Neural progenitor cell (in vitro differentiated cells): ENCODE data around the gene PAH. TPM values are rescaled to one million over a fixed set of nuclear protein-coding genes. Genes with fewer than 3 reads are reported as not detected.

Experiments used
- DNase-seq: peaks from one replicate; pipeline ENCODE4 v3.0.0-alpha.2; 2016; ENCODE audit warnings: low spot score
- H2AFZ ChIP-seq: fragments of 200-600 bp; sonication (generic); replicated peaks from 2 replicates; pipeline ENCODE4 v1.6.1; 2016; ENCODE audit warnings: antibody characterized with exemption
- H3F3A ChIP-seq: fragments of 200-600 bp; sonication (generic); 2 replicates; pipeline ENCODE4 v1.6.1; 2016; ENCODE audit warnings: antibody characterized with exemption, low read depth
- H3K27ac ChIP-seq: fragments of 200-600 bp; sonication (generic); 2 replicates; pipeline ENCODE4 v1.5.1; 2016; ENCODE audit warnings: mild to moderate bottlenecking
- H3K27me3 ChIP-seq: fragments of 200-600 bp; sonication (generic); 2 replicates; pipeline ENCODE4 v1.6.1; 2016; ENCODE audit warnings: mild to moderate bottlenecking, moderate library complexity
- H3K36me3 ChIP-seq: fragments of 200-600 bp; sonication (generic); 2 replicates; pipeline ENCODE4 v1.5.1; 2016
- H3K4me1 ChIP-seq: fragments of 200-600 bp; sonication (generic); 2 replicates; pipeline ENCODE4 v1.6.1; 2016; ENCODE audit warnings: mixed run types
- H3K4me2 ChIP-seq: fragments of 200-600 bp; sonication (generic); 2 replicates; pipeline ENCODE4 v1.6.1; 2016
- H3K4me3 ChIP-seq: fragments of 200-600 bp; sonication (generic); 2 replicates; pipeline ENCODE4 v1.5.1; 2016
- H3K79me2 ChIP-seq: fragments of 200-600 bp; sonication (generic); 2 replicates; pipeline ENCODE4 v1.6.1; 2016; ENCODE audit warnings: low read depth
- H3K9ac ChIP-seq: fragments of 200-600 bp; sonication (generic); 2 replicates; pipeline ENCODE4 v1.6.1; 2016
- H3K9me3 ChIP-seq: fragments of 200-600 bp; sonication (generic); 2 replicates; pipeline ENCODE4 v1.5.1; 2016; ENCODE audit warnings: low read depth
- H4K20me1 ChIP-seq: fragments of 200-600 bp; sonication (generic); 2 replicates; pipeline ENCODE4 v1.6.1; 2016; ENCODE audit warnings: low read depth
- H3K27ac Mint-ChIP-seq: 3 replicates; pipeline ENCODE4 v1.8.0; 2021; ENCODE audit warnings: mixed read lengths
- H3K27me3 Mint-ChIP-seq: 2 replicates; pipeline ENCODE4 v1.8.0; 2022; ENCODE audit warnings: low read depth, mild to moderate bottlenecking, inconsistent platforms, moderate library complexity, mixed read lengths; ENCODE audit not compliant: insufficient read depth
- H3K36me3 Mint-ChIP-seq: 3 replicates; pipeline ENCODE4 v1.8.0; 2021; ENCODE audit warnings: mixed read lengths
- H3K4me1 Mint-ChIP-seq: 3 replicates; pipeline ENCODE4 v1.8.0; 2021; ENCODE audit warnings: mixed read lengths
- H3K4me3 Mint-ChIP-seq: 3 replicates; pipeline ENCODE4 v1.8.0; 2021; ENCODE audit warnings: mild to moderate bottlenecking, moderate library complexity, mixed read lengths
- H3K9me3 Mint-ChIP-seq: 3 replicates; pipeline ENCODE4 v1.8.0; 2020; ENCODE audit warnings: mixed read lengths
- EZH2 ChIP-seq: fragments of 200-600 bp; sonication (generic); IDR thresholded peaks from 2 replicates; pipeline ENCODE4 v1.6.1; 2017; ENCODE audit warnings: antibody characterized with exemption, mild to moderate bottlenecking, moderate library complexity
- EZH2phosphoT487 ChIP-seq: fragments of 200-600 bp; sonication (generic); IDR thresholded peaks from 2 replicates; pipeline ENCODE4 v1.6.1; 2017; ENCODE audit warnings: antibody characterized with exemption
- total RNA-seq: library from RNA; depleted of rRNA; stranded (reverse); fragments of >200 nt; gene quantifications from 2 replicates; pipeline ENCODE4 v1.2.3, GENCODE V29; 2015; ENCODE audit warnings: low replicate concordance
- TF ChIP-seq, protein P1 (sequence below): fragments of 200-600 bp; sonication (generic); IDR thresholded peaks from 2 replicates; pipeline ENCODE4 v1.5.1; 2017; ENCODE audit warnings: antibody characterized with exemption, mild to moderate bottlenecking

The PAH gene
- total RNA-seq, 1 donor from 2014 or later: 0.07 TPM

DNA sequence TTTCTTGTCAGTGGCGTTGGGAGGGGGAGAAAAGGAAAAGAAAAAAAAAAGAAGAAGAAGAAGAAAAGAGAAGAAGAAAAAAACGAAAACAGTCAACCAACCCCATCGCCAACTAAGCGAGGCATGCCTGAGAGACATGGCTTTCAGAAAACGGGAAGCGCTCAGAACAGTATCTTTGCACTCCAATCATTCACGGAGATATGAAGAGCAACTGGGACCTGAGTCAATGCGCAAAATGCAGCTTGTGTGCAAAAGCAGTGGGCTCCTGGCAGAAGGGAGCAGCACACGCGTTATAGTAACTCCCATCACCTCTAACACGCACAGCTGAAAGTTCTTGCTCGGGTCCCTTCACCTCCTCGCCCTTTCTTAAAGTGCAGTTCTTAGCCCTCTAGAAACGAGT is 42.3 kb upstream of the PAH start:
- Histone ChIP-seq H2AFZ (no peak overlapping the region), H3K4me2 (no peak overlapping the region), H3K4me3 (no peak overlapping the region), H4K20me1 (peaks cover 65% of the 10 kb centered on the region), H3K79me2 (no peaks in the 10 kb centered on the region), H3K9ac (no peak overlapping the region), H3F3A (peaks cover 39% of the 10 kb centered on the region), H3K27me3 (peaks cover 100% of the 10 kb centered on the region), H3K27ac (no peak overlapping the region), H3K9me3 (peaks cover 12% of the 10 kb centered on the region), H3K4me1 (peaks cover 33% of the 10 kb centered on the region), H3K36me3 (no peaks in the 10 kb centered on the region)
- TF ChIP-seq EZH2phosphoT487: peak; percentile 55
- TF ChIP-seq, protein P1, sequence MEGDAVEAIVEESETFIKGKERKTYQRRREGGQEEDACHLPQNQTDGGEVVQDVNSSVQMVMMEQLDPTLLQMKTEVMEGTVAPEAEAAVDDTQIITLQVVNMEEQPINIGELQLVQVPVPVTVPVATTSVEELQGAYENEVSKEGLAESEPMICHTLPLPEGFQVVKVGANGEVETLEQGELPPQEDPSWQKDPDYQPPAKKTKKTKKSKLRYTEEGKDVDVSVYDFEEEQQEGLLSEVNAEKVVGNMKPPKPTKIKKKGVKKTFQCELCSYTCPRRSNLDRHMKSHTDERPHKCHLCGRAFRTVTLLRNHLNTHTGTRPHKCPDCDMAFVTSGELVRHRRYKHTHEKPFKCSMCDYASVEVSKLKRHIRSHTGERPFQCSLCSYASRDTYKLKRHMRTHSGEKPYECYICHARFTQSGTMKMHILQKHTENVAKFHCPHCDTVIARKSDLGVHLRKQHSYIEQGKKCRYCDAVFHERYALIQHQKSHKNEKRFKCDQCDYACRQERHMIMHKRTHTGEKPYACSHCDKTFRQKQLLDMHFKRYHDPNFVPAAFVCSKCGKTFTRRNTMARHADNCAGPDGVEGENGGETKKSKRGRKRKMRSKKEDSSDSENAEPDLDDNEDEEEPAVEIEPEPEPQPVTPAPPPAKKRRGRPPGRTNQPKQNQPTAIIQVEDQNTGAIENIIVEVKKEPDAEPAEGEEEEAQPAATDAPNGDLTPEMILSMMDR: no peak
- H3K4me3 Mint-ChIP-seq: peak overlapping the region; percentile 83
- H3K27me3 Mint-ChIP-seq: peaks cover 67% of the 10 kb centered on the region
- H3K27ac Mint-ChIP-seq: no peak overlapping the region
- H3K36me3 Mint-ChIP-seq: peaks cover 4% of the 10 kb centered on the region
- peaks cover 19% of the 10 kb centered on the region for H3K9me3 Mint-ChIP-seq
- peaks cover 56% of the 10 kb centered on the region for H3K4me1 Mint-ChIP-seq
- DNase-seq: peak; percentile 34

DNA sequence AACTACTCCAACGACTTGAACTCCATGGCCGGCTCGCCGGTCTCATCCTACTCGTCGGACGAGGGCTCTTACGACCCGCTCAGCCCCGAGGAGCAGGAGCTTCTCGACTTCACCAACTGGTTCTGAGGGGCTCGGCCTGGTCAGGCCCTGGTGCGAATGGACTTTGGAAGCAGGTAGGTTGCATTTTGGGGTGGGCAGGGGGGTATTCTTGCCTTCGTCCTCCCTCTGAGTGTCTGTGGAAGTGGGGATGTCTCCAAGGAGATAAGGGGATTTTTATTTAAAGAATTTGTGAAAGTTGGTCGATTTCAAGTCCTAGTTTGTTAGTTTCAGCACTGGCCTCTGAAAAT is 41.8 kb upstream of the PAH start:
- peak overlapping the region; percentile 65 for H3K4me3 ChIP-seq
- DNase-seq: no peak
- no peaks in the 10 kb centered on the region for H3K36me3 ChIP-seq
- H4K20me1 ChIP-seq: peaks cover 66% of the 10 kb centered on the region
- H3K4me2 ChIP-seq: peak overlapping the region; percentile 92
- Mint-ChIP-seq H3K4me3 (peak overlapping the region; percentile 83), H3K36me3 (peaks cover under 1% of the 10 kb centered on the region), H3K9me3 (peaks cover 13% of the 10 kb centered on the region), H3K27ac (no peak overlapping the region), H3K4me1 (peaks cover 50% of the 10 kb centered on the region), H3K27me3 (peaks cover 67% of the 10 kb centered on the region)
- H3F3A ChIP-seq: peaks cover 35% of the 10 kb centered on the region
- peaks cover 6% of the 10 kb centered on the region for H3K9me3 ChIP-seq
- H3K27me3 ChIP-seq: peaks cover 100% of the 10 kb centered on the region
- peaks cover 33% of the 10 kb centered on the region for H3K4me1 ChIP-seq
- TF ChIP-seq, protein P1: no peak
- peak; percentile 87 for TF ChIP-seq EZH2
- peak; percentile 65 for TF ChIP-seq EZH2phosphoT487
- H3K9ac ChIP-seq: no peak overlapping the region
- H3K79me2 ChIP-seq: no peaks in the 10 kb centered on the region
- no peak overlapping the region for H3K27ac ChIP-seq
- H2AFZ ChIP-seq: peak overlapping the region; percentile 92

DNA sequence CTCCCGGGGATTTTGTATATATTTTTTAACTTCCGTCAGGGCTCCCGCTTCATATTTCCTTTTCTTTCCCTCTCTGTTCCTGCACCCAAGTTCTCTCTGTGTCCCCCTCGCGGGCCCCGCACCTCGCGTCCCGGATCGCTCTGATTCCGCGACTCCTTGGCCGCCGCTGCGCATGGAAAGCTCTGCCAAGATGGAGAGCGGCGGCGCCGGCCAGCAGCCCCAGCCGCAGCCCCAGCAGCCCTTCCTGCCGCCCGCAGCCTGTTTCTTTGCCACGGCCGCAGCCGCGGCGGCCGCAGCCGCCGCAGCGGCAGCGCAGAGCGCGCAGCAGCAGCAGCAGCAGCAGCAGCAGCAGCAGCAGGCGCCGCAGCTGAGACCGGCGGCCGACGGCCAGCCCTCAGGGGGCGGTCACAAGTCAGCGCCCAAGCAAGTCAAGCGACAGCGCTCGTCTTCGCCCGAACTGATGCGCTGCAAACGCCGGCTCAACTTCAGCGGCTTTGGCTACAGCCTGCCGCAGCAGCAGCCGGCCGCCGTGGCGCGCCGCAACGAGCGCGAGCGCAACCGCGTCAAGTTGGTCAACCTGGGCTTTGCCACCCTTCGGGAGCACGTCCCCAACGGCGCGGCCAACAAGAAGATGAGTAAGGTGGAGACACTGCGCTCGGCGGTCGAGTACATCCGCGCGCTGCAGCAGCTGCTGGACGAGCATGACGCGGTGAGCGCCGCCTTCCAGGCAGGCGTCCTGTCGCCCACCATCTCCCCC is 41.2 kb upstream of the PAH start:
- no peaks in the 10 kb centered on the region for H3K36me3 Mint-ChIP-seq
- H3F3A ChIP-seq: peaks cover 35% of the 10 kb centered on the region
- TF ChIP-seq EZH2 (peak; percentile 95), EZH2phosphoT487 (no peak)
- TF ChIP-seq, protein P1: peak; percentile 8
- H4K20me1 ChIP-seq: peaks cover 66% of the 10 kb centered on the region
- peaks cover 8% of the 10 kb centered on the region for H3K9me3 Mint-ChIP-seq
- H3K27me3 Mint-ChIP-seq: peaks cover 65% of the 10 kb centered on the region
- DNase-seq: peak; percentile 94
- H3K4me1 ChIP-seq: peaks cover 33% of the 10 kb centered on the region
- peak overlapping the region; percentile 65 for H3K4me3 ChIP-seq
- H3K4me2 ChIP-seq: peak overlapping the region; percentile 92
- H2AFZ ChIP-seq: peak overlapping the region; percentile 92
- H3K9ac ChIP-seq: no peak overlapping the region
- H3K27ac ChIP-seq: no peak overlapping the region
- no peaks in the 10 kb centered on the region for H3K36me3 ChIP-seq
- H3K79me2 ChIP-seq: no peaks in the 10 kb centered on the region
- peaks cover under 1% of the 10 kb centered on the region for H3K9me3 ChIP-seq
- H3K27me3 ChIP-seq: peaks cover 100% of the 10 kb centered on the region
- peaks cover 48% of the 10 kb centered on the region for H3K4me1 Mint-ChIP-seq
- peak overlapping the region; percentile 96 for H3K4me3 Mint-ChIP-seq
- peak overlapping the region; percentile 86 for H3K27ac Mint-ChIP-seq
